NCI-H2227 treated with DMSO at 0.1 percent for 48 hours (cell line): ENCODE results near the gene ASXL3.

Experiments
- DNase-seq: peaks from one replicate; lab custom pipeline; 2025; lab: John Stamatoyannopoulos, UW

Gene ASXL3

GRCh38 chr18:33664241-33664874 is 86.3 kb downstream of the ASXL3 start:
- DNase-seq: no peak

DNA sequence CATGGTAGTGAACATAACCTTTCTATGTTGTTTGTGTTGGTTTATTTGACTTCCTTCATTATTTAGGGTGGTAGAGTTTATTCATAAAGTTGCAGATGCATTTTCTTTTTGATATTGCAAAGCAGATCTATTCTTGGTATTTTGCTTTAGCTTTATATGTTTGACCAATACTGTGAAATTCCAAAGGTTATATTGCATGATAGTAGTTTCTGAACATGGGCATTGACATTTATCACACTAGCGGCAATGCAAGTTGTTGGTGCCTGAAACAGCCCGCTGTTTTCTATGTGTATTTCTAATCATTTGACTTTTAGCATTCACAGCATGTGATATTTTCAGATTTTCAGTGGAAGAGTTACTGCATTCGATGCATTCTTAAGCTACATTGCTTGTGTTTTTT is 87.2 kb downstream of the ASXL3 start:
- no peak for DNase-seq

DNA sequence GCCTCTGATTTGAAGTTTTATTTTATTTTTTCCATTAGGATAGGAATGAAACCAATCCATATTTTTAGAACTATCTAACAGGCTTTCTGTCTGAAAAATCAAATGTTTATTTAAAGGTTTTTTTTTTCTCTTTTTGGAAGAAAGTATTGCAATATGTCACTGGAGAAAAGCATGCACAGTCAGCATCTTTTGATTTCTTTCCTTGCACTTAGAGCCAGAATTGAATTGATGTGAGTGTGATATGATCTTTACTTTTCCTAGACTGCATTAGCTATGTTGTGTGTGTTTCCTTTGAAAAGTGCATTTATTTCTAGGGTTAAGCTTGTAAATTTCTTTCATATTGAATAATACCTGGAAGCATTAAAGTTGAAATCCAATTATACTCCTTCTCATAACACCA is 87.6 kb downstream of the ASXL3 start:
- no peak for DNase-seq

DNA sequence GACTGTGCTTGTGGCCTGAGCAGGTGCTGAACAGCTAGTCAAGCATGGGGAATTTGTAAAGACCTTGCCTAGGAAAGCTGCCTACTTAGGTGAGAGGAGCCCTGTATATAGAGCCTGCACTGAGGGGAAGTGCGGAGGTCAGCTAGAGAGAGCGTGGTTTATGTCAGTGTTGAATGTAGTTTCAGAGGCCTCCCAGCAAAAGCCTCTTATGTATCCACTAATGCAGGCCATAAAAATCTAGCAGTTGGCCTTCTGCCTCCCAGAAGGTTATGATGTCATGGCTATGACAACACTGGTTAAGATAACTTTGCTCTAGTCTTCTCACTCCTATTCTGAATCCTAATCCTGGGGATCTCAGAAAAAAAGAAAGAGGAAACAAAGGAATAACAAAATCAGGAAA is 88.9 kb downstream of the ASXL3 start:
- no peak for DNase-seq

DNA sequence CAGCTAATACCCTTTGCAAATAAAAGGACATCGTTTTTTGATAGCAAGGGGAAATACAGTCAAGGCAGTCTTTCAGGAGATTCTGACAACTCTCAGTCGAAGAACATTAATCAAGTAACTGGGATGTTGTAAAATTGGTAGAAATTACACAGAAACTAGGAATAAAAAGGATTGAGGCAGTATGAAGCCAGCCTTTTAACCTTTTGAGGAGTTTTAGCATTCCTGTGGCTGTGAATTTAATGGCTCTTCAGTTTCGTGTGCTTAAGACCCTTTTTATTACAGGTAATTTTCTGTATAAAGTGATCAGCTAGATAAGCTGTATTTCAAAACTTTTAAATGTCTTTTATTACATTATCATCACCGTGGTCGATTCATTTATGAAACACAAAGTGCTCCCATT is 91.6 kb downstream of the ASXL3 start:
- peak; percentile 33 for DNase-seq

- peak; percentile 33 for DNase-seq
These were observed 92.0 kb downstream of the ASXL3 start for GRCh38 chr18:33670029-33670428.

DNA sequence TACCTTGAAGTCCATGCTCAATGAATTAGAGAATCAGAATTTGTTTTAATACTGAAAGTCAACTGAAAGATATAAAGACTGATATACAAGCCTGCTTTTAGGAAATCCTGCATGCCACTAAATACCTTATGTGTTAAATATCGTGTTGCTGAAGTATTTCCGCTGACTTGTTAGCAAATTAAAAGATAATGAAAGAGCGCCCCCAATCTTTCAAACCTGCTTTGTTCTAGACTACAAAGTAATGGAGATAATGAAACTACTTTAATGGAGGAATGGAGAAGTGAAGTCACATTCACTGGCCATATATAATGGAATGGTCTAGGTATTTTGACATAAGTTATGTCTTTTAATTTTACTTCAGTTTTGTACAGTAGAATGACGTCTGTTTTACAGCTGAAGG is 95.7 kb downstream of the ASXL3 start:
- no peak for DNase-seq

GRCh38 chr18:33676593-33676992 is 98.6 kb downstream of the ASXL3 start:
- DNase-seq: peak; percentile 15

DNA sequence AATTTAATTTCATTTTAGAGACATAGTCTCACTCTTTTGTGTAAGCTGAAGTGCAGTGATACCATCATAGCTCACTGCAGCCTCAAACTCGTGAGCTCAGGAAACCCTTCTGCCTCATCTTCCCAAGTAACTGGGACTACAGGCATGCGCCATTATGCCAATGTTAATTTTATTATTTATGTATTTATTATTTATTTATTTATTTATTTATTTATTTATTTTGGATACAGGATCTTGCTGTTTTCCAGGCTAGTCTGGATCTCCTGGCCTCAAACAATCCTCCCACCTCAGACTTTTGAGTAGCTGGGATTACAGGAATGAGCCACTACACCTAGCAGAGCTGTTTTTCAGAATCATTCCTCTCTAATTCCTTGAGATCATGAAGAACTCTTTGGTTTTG is 99.9 kb downstream of the ASXL3 start:
- DNase-seq: no peak

GRCh38 chr18:33682436-33682835 is 104.4 kb downstream of the ASXL3 start:
- DNase-seq: no peak

GRCh38 chr18:33694593-33694992 is 116.6 kb downstream of the ASXL3 start:
- no peak for DNase-seq

DNA sequence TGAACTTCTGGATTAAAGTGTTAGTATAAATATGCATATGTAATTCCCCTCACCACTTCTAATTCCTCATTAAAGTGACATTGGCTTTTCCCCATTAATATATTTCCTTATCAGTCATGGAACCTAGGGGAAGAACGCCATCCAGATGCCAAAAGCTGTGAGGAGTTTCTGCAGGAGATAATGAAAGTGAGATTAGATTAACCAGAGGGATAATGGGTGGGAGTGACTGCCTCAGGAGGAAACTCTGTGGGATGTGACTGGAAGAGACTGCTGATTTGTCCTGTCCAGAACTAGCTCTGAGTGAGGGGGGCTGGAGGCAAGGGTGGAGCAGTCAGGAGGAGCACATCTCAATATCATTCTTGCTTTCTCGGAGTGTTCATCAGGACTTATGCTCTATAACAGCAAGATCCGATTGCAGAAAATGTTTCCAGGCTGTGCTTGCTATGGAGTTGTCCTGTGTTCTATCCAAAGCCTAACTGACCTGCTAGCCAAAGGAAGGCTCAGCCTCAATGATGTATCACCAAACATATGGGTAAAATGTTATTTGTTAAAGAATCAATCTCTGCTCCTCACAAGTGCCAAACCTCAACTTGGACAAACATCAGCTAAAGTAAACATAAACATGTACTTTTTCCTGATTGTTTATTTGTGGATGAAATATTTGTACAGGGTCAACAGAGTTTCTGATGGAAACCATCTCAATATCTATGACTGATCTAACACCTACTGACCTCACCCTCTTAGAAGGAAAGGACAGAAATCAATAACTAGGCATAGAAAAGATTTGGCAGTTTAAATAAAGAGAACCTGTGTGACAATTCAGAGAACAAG is 118.5 kb downstream of the ASXL3 start:
- no peak for DNase-seq

- DNase-seq: no peak
These were observed 119.5 kb downstream of the ASXL3 start for GRCh38 chr18:33697498-33697897.

DNA sequence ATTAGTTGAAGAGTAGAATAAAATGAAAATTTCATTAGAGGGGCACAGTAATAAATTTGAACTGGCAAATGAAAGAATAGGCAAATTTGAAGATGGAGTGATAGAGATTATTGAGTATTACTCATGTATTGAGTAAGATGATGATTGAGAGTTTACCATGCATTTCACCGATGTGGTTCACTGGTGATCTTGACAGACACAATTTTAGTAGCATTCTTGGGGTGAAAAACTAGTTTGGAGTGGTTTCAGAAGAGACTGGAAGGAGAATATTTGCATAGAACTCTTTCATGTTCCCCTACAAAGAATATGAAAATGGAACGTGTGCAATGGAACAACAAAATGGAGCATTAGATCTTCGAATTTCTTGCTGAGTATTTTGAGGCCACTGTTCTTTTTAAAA is 121.4 kb downstream of the ASXL3 start:
- DNase-seq: no peak

- DNase-seq: no peak
These were observed 122.5 kb downstream of the ASXL3 start for GRCh38 chr18:33700513-33700976.

GRCh38 chr18:33702625-33703024 is 124.6 kb downstream of the ASXL3 start:
- no peak for DNase-seq

- no peak for DNase-seq
These were observed 128.4 kb downstream of the ASXL3 start for GRCh38 chr18:33706391-33706790.

DNA sequence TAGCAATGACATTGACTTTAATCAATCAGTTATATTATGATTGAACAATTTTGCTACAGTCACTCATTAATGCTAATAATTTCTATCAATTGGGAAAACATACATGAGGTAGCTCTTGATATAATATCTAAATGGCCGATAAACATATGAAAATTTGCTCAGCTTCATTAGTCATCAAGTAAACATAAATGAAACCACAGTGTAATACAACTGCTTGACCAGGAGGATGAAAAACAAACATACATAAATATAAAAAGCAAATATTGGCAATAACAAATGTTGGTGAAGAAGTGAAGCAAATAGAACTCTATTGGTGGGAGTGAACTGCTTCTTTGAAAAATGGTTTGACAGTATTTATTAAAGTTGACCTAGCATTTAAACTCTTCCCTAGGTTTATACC is 130.9 kb downstream of the ASXL3 start:
- DNase-seq: no peak

DNA sequence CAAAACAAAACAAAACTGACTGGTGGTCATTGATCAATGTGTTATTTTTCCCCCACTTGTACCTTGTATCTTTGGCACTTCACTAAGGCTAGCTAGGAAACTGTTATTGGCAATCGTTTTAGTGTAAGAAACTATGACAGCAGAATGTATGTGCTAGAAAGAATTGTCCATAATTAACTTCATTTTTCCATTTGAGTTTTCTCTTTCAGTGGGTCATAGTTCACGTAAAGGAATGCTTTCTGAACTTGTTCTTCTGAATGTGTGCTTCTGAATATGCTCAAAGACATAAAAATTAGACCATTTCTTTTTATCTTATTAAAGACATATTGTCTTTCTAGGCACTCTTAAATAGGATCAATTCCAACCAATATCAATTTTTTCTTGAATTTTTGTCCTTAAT is 132.2 kb downstream of the ASXL3 start:
- DNase-seq: no peak

DNA sequence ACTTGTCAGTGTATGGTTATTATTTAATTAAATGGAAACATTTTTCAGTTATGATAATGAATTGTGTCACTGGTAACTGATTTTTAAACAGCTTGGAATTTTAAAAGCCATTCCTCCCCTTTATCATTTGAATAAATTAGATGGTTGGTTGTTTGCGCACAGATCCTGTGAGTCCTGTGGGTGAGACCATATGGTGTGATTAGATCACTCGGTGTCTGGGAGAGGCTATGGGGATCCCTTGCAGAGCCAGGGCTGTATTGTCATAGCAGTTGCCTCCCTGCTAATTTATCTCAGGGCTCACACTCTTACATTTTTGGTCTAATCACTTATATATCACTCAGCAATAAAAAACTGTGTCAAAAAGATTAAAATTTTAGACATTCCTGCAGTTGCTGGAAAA is 133.5 kb downstream of the ASXL3 start:
- DNase-seq: no peak

GRCh38 chr18:33712719-33713118 is 134.7 kb downstream of the ASXL3 start:
- no peak for DNase-seq

- no peak for DNase-seq
These were observed 138.2 kb downstream of the ASXL3 start for GRCh38 chr18:33716061-33716683.

DNA sequence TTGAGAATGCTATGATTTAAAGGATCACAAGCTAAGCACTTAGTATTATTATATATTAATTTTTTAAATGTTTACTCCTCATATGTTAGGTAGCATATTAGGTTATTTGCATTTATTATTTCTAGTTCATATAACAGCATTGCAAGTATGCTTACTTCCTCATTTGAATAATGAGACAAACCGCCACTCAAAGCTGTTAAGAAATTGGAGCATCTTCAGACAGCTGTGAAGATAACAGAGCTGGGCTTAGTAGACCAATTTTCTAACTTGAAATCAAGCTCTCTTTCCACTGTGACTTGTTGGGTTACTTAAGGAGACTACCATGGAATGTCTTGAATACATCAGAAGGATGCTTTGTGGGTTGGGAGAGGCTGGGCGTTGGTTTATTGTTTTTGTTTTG is 139.3 kb downstream of the ASXL3 start:
- no peak for DNase-seq
